ENCODE measurements around the gene MC4R.

The MC4R gene

GRCh38 chr18:60327880-60328279 lies 44.7 kb downstream of the MC4R start:
- no peak for DNase-seq (ENCODE audit: low spot score)

- DNase-seq (ENCODE audit: low spot score), result no peak
Measured at GRCh38 chr18:60322591-60322990, 50.0 kb downstream of the MC4R start.
